GM12878 (cell line): ENCODE data around the gene SLC44A3. TPM values are rescaled to one million over a fixed set of nuclear protein-coding genes. Genes with fewer than 3 reads are reported as not detected.

Source experiments
- ATAC-seq: fragments of 200-7000 bp; cut with Tn5 transposase; 3 replicates; pipeline ENCODE4 v1.9.1; 2020; ENCODE audit warnings: mild to moderate bottlenecking, moderate library complexity
- BruUV-seq: library from RNA; stranded (reverse); fragments of 400-500 nt; replicated peaks from 2 replicates; lab custom pipeline; 2021; lab: Mats Ljungman, UMichigan
- CTCF ChIA-PET: fragments of 300-600 bp; sonication (Branson Sonifier 250); formaldehyde crosslinking; extraction: SDS; loops from one replicate; lab custom pipeline; 2021; ENCODE audit warnings: inconsistent platforms; lab: Yijun Ruan, JAX
- POLR2A ChIA-PET: fragments of 350-600 bp; formaldehyde crosslinking; extraction: SDS; loops from one replicate; lab custom pipeline; 2021; ENCODE audit warnings: inconsistent platforms; lab: Charles Lee
- RAD21 ChIA-PET: fragments of 300-600 bp; sonication (Branson Sonifier 250); formaldehyde crosslinking; loops from one replicate; lab custom pipeline; 2023; ENCODE audit warnings: antibody characterized with exemption; ENCODE audit not compliant: unreplicated experiment; lab: Charles Lee
- SMC1A ChIA-PET: fragments of 300-600 bp; sonication (Branson Sonifier 250); formaldehyde crosslinking; loops from one replicate; lab custom pipeline; 2023; ENCODE audit not compliant: unreplicated experiment, uncharacterized antibody; lab: Charles Lee
- DNase-seq: peaks from one replicate; pipeline ENCODE4 v3.0.0-alpha.2; 2011; ENCODE audit warnings: low read depth, low spot score
- FAIRE-seq: peaks from 3 replicates; lab custom pipeline; 2011; peaks lifted over from hg19 to GRCh38; lab: Jason Lieb, UNC
- H2AFZ ChIP-seq: 2 replicates; pipeline ENCODE4 v1.6.0; 2011; ENCODE audit warnings: low read depth, low read length, control low read depth; ENCODE audit not compliant: control insufficient read depth
- H3K27ac ChIP-seq: 2 replicates; pipeline ENCODE4 v1.5.1; 2011; ENCODE audit warnings: control low read depth; ENCODE audit not compliant: control insufficient read depth, insufficient read depth
- H3K27me3 ChIP-seq, 2 experiments: replicated peaks in 1 of 2; 2 replicates each; pipeline versions ENCODE4 v1.6.0 to v1.6.1; 2011; ENCODE audit warnings: low read length in 1 of 2; ENCODE audit not compliant: control insufficient read depth in 2 of 2, insufficient read depth in 2 of 2
- H3K36me3 ChIP-seq, 2 experiments: 2 replicates each; pipeline ENCODE4 v1.5.1; 2011; ENCODE audit warnings: low read length in 1 of 2; ENCODE audit not compliant: control insufficient read depth in 2 of 2, insufficient read depth in 2 of 2
- H3K4me1 ChIP-seq: 2 replicates; pipeline ENCODE4 v1.6.1; 2011; ENCODE audit warnings: mild to moderate bottlenecking, low read length, moderate library complexity, mixed read lengths; ENCODE audit not compliant: control insufficient read depth, insufficient read depth
- H3K4me2 ChIP-seq: 2 replicates; pipeline ENCODE4 v1.6.0; 2011; ENCODE audit warnings: control low read depth; ENCODE audit not compliant: control insufficient read depth, insufficient read depth
- H3K4me3 ChIP-seq: fragments of 200-600 bp; sonication (generic); 2 replicates; pipeline ENCODE4 v1.5.1; 2016
- H3K79me2 ChIP-seq: 2 replicates; pipeline ENCODE4 v1.6.0; 2011; ENCODE audit warnings: low read length; ENCODE audit not compliant: control insufficient read depth, insufficient read depth
- H3K9ac ChIP-seq: 2 replicates; pipeline ENCODE4 v1.8.0; 2011; ENCODE audit warnings: low read length, control low read depth, mixed read lengths; ENCODE audit not compliant: control insufficient read depth, insufficient read depth
- H3K9me3 ChIP-seq: replicated peaks from 3 replicates; pipeline ENCODE4 v1.5.1; 2011; ENCODE audit warnings: mild to moderate bottlenecking, low read length; ENCODE audit not compliant: control insufficient read depth, insufficient read depth
- H4K20me1 ChIP-seq: 2 replicates; pipeline ENCODE4 v1.6.0; 2011; ENCODE audit not compliant: control insufficient read depth, insufficient read depth
- BACH1 ChIP-seq: fragments of 450-650 bp; IDR thresholded peaks from 2 replicates; pipeline ENCODE4 v1.6.1; 2017; ENCODE audit warnings: mild to moderate bottlenecking, borderline replicate concordance
- HCFC1 ChIP-seq: fragments of 150-350 bp; IDR thresholded peaks from 2 replicates; pipeline ENCODE4 v1.6.1; 2014; ENCODE audit warnings: low read length
- TCF3 ChIP-seq: IDR thresholded peaks from 2 replicates; pipeline ENCODE4 v1.6.1; 2012; ENCODE audit warnings: low read depth, mild to moderate bottlenecking, low read length, borderline replicate concordance; ENCODE audit not compliant: insufficient read depth
- YY1 ChIP-seq: IDR thresholded peaks from 2 replicates; pipeline ENCODE4 v1.6.1; 2011; ENCODE audit warnings: low read depth, mild to moderate bottlenecking, low read length
- ZBTB11 ChIP-seq: fragments of 450-650 bp; formaldehyde crosslinking; IDR thresholded peaks from 2 replicates; pipeline ENCODE4 v1.5.0; 2022; ENCODE audit warnings: mild to moderate bottlenecking, missing genetic modification characterization
- ZNF622 ChIP-seq: fragments of 450-650 bp; IDR thresholded peaks from 2 replicates; pipeline ENCODE4 v1.6.1; 2017; ENCODE audit warnings: mild to moderate bottlenecking, inconsistent platforms
- WGBS: methylation state at CpG from one replicate; pipeline ENCODE4 v1.1.6; 2016; ENCODE audit warnings: low lambda C conversion rate; ENCODE audit not compliant: insufficient replicate concordance, insufficient coverage; ENCODE audit errors: missing lambda C conversion rate; 5-methylcytosine and 5-hydroxymethylcytosine counted together
- in situ Hi-C: fragments of 300-500 bp; cut with MboI; formaldehyde crosslinking; loops from 9 replicates; pipeline ENCODE4 v1.14.3; 2018; ENCODE audit warnings: mixed read lengths
- intact Hi-C: fragments of 100-400 bp; cut with micrococcal nuclease; formaldehyde crosslinking; loops from one replicate; pipeline ENCODE4 v1.14.2; 2022; ENCODE audit not compliant: unreplicated experiment
- polyA plus RNA-seq, 11 experiments: library from polyadenylated mRNA; depleted of rRNA in 4 of 11; unstranded in 6 of 11; stranded (reverse) in 5 of 11; fragments of >200 nt; fragmentation: Nextera tagmentation in 4 of 11; fragmentation: Illumina TruSeq in 1 of 11; extraction: Ambion mirVana in 4 of 11; extraction: Trizol in 1 of 11; gene quantifications; 1 replicate in 1 of 11; 2 replicates in 10 of 11; pipeline versions ENCODE4 v1.2.1 to v1.2.3, GENCODE V29; 2011 to 2016; ENCODE audit warnings: inconsistent platforms in 2 of 11, missing spikeins in 2 of 11, low read depth in 1 of 11
- total RNA-seq, 4 experiments: library from RNA; depleted of rRNA in 3 of 4; stranded (reverse); fragments of >200 nt in 3 of 4; fragmentation: Illumina TruSeq in 1 of 4; extraction: Trizol in 1 of 4; gene quantifications; 2 replicates each; pipeline versions ENCODE4 v1.2.1 to v1.2.3, GENCODE V29; 2013 to 2021
- TF ChIP-seq, protein P1 (sequence below): fragments of 450-650 bp; IDR thresholded peaks from 2 replicates; pipeline ENCODE4 v1.6.1; 2017; ENCODE audit warnings: borderline replicate concordance
- TF ChIP-seq, protein P2 (sequence below): fragments of 150-350 bp; IDR thresholded peaks from 2 replicates; pipeline ENCODE4 v1.6.1; 2014; ENCODE audit warnings: mild to moderate bottlenecking, low read depth, low read length

Gene SLC44A3
- total and polyA plus RNA-seq, 10 of the 15 experiments (the other 5 are each of a cell fraction or from before 2014, with no cell fraction given), result not detected

GRCh38 chr1:94927405-94928175, 107.4 kb downstream of the SLC44A3 start:
- Histone ChIP-seq H3K4me1 (no peaks in the 10 kb centered on the region), H2AFZ (peak overlapping the region; percentile 52), H3K27me3 (peaks cover 3 to 7% of the 10 kb centered on the region in 2 experiments; a peak in 3 of 4 replicates), H3K36me3 (no peaks in the 10 kb centered on the region), H3K27ac (peak overlapping the region; percentile 37; the same call in 1 of the 2 replicates), H3K4me2 (peak overlapping the region; percentile 40), H3K9me3 (no peaks in the 10 kb centered on the region), H4K20me1 (no peaks in the 10 kb centered on the region), H3K9ac (peak overlapping the region; percentile 53; the same call in 1 of the 2 replicates), H3K4me3 (peak overlapping the region; percentile 38; the same call in 1 of the 2 replicates), H3K79me2 (peaks cover 2% of the 10 kb centered on the region; the same call in 1 of the 2 replicates)
- RAD21 ChIA-PET, result no interaction called here
- intact Hi-C loops, result no loop called here
- SMC1A ChIA-PET, result interaction anchor here (1.1 kb wide), 1 partner anchor 74 kb away, joined by 3 read pairs; no protein-coding TSS in a partner anchor
- in situ Hi-C loops, result no loop called here
- DNase-seq, result no peak
- WGBS, result 51% methylated on average over 19 of the region's 40 CpGs
- ATAC-seq, result no peak
- no TSS peak for BruUV-seq
- TF ChIP-seq ZNF622, result no peak
- TF ChIP-seq HCFC1, result no peak
- TF ChIP-seq ZBTB11 (CRISPR knock-in tag), result no peak
- 0 out of 2 replicates have a peak, but pooled peaks have one; percentile 4 for TF ChIP-seq TCF3
- TF ChIP-seq, protein P1, sequence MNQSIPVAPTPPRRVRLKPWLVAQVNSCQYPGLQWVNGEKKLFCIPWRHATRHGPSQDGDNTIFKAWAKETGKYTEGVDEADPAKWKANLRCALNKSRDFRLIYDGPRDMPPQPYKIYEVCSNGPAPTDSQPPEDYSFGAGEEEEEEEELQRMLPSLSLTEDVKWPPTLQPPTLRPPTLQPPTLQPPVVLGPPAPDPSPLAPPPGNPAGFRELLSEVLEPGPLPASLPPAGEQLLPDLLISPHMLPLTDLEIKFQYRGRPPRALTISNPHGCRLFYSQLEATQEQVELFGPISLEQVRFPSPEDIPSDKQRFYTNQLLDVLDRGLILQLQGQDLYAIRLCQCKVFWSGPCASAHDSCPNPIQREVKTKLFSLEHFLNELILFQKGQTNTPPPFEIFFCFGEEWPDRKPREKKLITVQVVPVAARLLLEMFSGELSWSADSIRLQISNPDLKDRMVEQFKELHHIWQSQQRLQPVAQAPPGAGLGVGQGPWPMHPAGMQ, result no peak
- 0 out of 2 replicates have a peak, but pooled peaks have one; percentile 2 for TF ChIP-seq YY1
- TF ChIP-seq, protein P2, sequence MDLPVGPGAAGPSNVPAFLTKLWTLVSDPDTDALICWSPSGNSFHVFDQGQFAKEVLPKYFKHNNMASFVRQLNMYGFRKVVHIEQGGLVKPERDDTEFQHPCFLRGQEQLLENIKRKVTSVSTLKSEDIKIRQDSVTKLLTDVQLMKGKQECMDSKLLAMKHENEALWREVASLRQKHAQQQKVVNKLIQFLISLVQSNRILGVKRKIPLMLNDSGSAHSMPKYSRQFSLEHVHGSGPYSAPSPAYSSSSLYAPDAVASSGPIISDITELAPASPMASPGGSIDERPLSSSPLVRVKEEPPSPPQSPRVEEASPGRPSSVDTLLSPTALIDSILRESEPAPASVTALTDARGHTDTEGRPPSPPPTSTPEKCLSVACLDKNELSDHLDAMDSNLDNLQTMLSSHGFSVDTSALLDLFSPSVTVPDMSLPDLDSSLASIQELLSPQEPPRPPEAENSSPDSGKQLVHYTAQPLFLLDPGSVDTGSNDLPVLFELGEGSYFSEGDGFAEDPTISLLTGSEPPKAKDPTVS, result no peak
- no peak for TF ChIP-seq BACH1
- POLR2A ChIA-PET, result no interaction called here
- no peak for FAIRE-seq
- CTCF ChIA-PET, result interaction anchor here (1.6 kb wide), 1 partner anchor 73 kb away, joined by 5 read pairs; no protein-coding TSS in a partner anchor
